Body of pancreas (tissue), 4 donors: ENCODE measurements around the gene ZFHX2. TPM values are rescaled to one million over a fixed set of nuclear protein-coding genes. Genes with fewer than 3 reads are reported as not detected.
A peak's percentile ranks its signal among the peaks of the same experiment; 100 is the strongest.

Source experiments
- ATAC-seq: fragments of 150-250 bp; one replicate; pipeline ENCODE4 v1.9.1; 2016
- DNase-seq, 4 donors: peaks; one replicate each; pipeline ENCODE4 v3.0.0-alpha.2; 2019
- H3K27ac ChIP-seq, 4 donors: fragments of 200-600 bp; sonication (generic); 1 replicate in 3 of 4; 2 replicates in 1 of 4; pipeline versions ENCODE4 v1.5.1 to v1.6.1; 2016 to 2019; ENCODE audit warnings: mild to moderate bottlenecking in 1 of 4, mixed read lengths in 1 of 4, moderate library complexity in 1 of 4
- H3K27me3 ChIP-seq, 2 donors: fragments of 200-600 bp; sonication (generic); one replicate each; pipeline ENCODE4 v1.6.0; 2016; ENCODE audit warnings: mild to moderate bottlenecking in 1 of 2
- H3K36me3 ChIP-seq, 2 donors: fragments of 200-600 bp; sonication (generic); replicated peaks in 1 of 2; 2 replicates each; pipeline ENCODE4 v1.5.1; 2016; ENCODE audit warnings: low read depth in 2 of 2; ENCODE audit not compliant: insufficient read depth in 1 of 2
- H3K4me1 ChIP-seq: fragments of 200-600 bp; sonication (generic); one replicate; pipeline ENCODE4 v1.6.0; 2016
- H3K4me3 ChIP-seq, 2 donors: fragments of 200-600 bp; sonication (generic); 1 replicate in 1 of 2; 2 replicates in 1 of 2; pipeline ENCODE4 v1.5.1; 2016 to 2019
- H3K9me3 ChIP-seq, 3 donors: fragments of 200-600 bp; sonication (generic); 1 replicate in 2 of 3; 2 replicates in 1 of 3; pipeline ENCODE4 v1.5.1; 2016
- CTCF ChIP-seq, 7 experiments: fragments of 450-650 bp in 4 of 7; fragments of 200-600 bp in 3 of 7; sonication (generic) in 3 of 7; IDR thresholded peaks; one replicate each; pipeline ENCODE4 v1.5.1; 2016 to 2019; ENCODE audit warnings: antibody characterized with exemption in 7 of 7
- POLR2A ChIP-seq, 3 donors: fragments of 450-650 bp; IDR thresholded peaks; one replicate each; pipeline ENCODE4 v1.6.1; 2016; ENCODE audit warnings: antibody characterized with exemption in 3 of 3, mild to moderate bottlenecking in 2 of 3
- WGBS, 2 donors: methylation state at CpG; one replicate each; pipeline ENCODE4 v1.1.5; 2017; 5-methylcytosine and 5-hydroxymethylcytosine counted together
- intact Hi-C: fragments of 100-400 bp; cut with DNase I; formaldehyde crosslinking; loops from one replicate; pipeline ENCODE4 v1.15.1; 2023
- total RNA-seq, 2 donors: library from RNA; depleted of rRNA; stranded (reverse); fragments of >200 nt; gene quantifications; one replicate each; pipeline ENCODE4 v1.1.0, GENCODE V29; 2016

ZFHX2 gene
- total RNA-seq, 2 donors from 2014 or later, result 0.33 to 1.6 TPM

DNA sequence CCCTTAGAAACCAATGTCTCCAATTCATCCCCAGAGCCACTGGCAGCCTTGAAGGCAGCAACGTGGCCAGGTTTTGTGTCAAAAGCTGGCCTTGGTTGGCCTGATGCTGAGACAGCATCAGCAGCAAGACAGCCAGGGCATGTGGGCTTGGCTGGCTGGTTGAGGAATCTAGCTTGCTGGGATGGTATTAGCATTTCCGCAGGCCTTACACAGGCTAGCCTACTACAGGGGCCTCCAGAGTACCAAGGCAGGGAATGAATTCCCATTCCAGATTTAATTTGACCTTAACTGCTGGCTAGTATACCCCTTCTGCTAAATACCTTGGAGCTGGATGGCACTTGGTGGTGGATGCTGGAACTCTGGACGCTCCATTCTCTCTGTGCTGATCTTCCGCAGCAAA, 66.2 kb downstream of the ZFHX2 start:
- no peak for TF ChIP-seq POLR2A (IDR thresholded peaks at IDR 0.05)
- no peak for TF ChIP-seq CTCF (IDR thresholded peaks at IDR 0.05)
- no peak for ATAC-seq
- Histone ChIP-seq H3K4me1 (no peaks in the 10 kb centered on the region), H3K4me3 (no peak overlapping the region), H3K36me3 (no peaks in the 10 kb centered on the region), H3K27me3 (no peaks in the 10 kb centered on the region), H3K9me3 (no peaks in the 10 kb centered on the region), H3K27ac (no peak overlapping the region)
- intact Hi-C loops, result no loop called here
- 82 to 84% methylated on average over 3 to 4 of the region's 4 CpGs for WGBS, 2 donors
- no peak for DNase-seq

DNA sequence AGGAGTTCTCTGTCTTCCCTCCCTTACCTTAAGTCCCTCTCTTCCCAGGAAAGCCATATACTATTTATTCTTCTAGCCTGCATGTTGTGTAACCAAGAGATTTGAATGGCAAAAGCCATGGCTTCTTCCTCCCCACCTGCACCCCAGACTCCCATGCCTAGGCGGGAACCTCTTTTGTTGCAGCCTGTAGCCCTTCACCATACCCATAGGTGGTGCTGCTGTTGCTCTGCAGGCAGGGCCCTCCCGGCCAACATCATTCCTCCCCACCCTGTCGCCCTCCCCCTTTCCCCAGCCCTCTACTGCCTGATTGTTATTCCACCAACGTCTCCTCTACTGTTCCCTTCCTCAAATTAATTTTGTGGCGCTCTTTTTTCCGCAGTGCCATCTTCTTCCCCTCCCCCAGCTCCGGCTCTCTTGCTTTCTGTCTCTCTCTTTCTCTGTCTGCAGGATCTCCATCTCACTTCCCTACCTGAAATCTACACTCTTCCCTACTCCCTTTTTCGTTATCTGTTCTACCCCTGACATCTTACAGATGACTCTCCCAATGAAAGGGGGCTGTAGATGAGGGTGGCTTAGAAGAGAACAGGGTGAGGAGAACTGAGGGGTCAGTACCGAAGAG, 68.2 kb downstream of the ZFHX2 start:
- DNase-seq, result no peak
- Histone ChIP-seq H3K27me3 (no peaks in the 10 kb centered on the region), H3K9me3 (no peaks in the 10 kb centered on the region), H3K4me1 (no peaks in the 10 kb centered on the region), H3K36me3 (no peaks in the 10 kb centered on the region), H3K27ac (no peak overlapping the region), H3K4me3 (no peak overlapping the region)
- intact Hi-C loops, result loop anchor here (5.0 kb wide), 1 partner anchor 79 kb away; no protein-coding TSS in a partner anchor
- TF ChIP-seq CTCF (IDR thresholded peaks at IDR 0.05) (peak in 1 of 7 experiments; percentile 7), POLR2A (IDR thresholded peaks at IDR 0.05) (no peak)
- 61 to 67% methylated on average over 9 of the region's 9 CpGs for WGBS, 2 donors
- ATAC-seq, result no peak

DNA sequence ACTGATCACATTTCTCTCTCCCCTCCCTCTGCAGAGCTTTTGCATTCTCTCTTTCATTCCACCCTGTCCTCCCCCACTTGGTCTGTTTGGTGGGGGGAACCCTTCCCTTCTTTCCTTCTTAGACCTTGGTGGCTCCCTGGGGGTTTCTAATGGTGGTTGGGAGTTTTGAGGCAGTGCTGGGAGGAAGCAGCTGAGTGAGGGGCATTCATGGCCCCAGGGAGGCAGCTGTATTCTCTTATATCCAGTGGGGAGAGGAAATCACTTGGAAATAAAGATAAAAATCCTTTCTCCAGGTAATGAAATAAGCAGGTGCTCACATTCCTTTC, 68.8 kb downstream of the ZFHX2 start:
- Histone ChIP-seq H3K4me1 (no peaks in the 10 kb centered on the region), H3K27ac (no peak overlapping the region), H3K36me3 (peaks cover 0 to 2% of the 10 kb centered on the region in 2 donors), H3K27me3 (no peaks in the 10 kb centered on the region), H3K9me3 (no peaks in the 10 kb centered on the region), H3K4me3 (no peak overlapping the region)
- TF ChIP-seq CTCF (IDR thresholded peaks at IDR 0.05) (no peak), POLR2A (IDR thresholded peaks at IDR 0.05) (no peak)
- DNase-seq (no peak), ATAC-seq (no peak)
- intact Hi-C loops, result loop anchor here (5.0 kb wide), 1 partner anchor 80 kb away; no protein-coding TSS in a partner anchor

- Histone ChIP-seq H3K36me3 (peaks cover 0 to 6% of the 10 kb centered on the region in 2 donors), H3K4me1 (no peaks in the 10 kb centered on the region), H3K4me3 (no peak overlapping the region), H3K27ac (no peak overlapping the region), H3K27me3 (no peaks in the 10 kb centered on the region), H3K9me3 (no peaks in the 10 kb centered on the region)
- WGBS, 2 donors, result 58 to 69% methylated on average over 7 of the region's 7 CpGs
- TF ChIP-seq POLR2A (IDR thresholded peaks at IDR 0.05), result no peak
- no peak for TF ChIP-seq CTCF (IDR thresholded peaks at IDR 0.05)
- DNase-seq (no peak), ATAC-seq (no peak)
- intact Hi-C loops, result loop anchor here (5.0 kb wide), 1 partner anchor 80 kb away; no protein-coding TSS in a partner anchor
Measured at GRCh38 chr14:23481979-23482822, 69.4 kb downstream of the ZFHX2 start.
